ENCODE data around the gene ATP1B2. TPM values are rescaled to one million over a fixed set of nuclear protein-coding genes. Genes with fewer than 3 reads are reported as not detected.

Gene ATP1B2
- total and polyA plus RNA-seq, 2 of the 8 experiments (the other 6 are each of a cell fraction or from before 2014, with no cell fraction given): 9.1 to 21.0 TPM

DNA sequence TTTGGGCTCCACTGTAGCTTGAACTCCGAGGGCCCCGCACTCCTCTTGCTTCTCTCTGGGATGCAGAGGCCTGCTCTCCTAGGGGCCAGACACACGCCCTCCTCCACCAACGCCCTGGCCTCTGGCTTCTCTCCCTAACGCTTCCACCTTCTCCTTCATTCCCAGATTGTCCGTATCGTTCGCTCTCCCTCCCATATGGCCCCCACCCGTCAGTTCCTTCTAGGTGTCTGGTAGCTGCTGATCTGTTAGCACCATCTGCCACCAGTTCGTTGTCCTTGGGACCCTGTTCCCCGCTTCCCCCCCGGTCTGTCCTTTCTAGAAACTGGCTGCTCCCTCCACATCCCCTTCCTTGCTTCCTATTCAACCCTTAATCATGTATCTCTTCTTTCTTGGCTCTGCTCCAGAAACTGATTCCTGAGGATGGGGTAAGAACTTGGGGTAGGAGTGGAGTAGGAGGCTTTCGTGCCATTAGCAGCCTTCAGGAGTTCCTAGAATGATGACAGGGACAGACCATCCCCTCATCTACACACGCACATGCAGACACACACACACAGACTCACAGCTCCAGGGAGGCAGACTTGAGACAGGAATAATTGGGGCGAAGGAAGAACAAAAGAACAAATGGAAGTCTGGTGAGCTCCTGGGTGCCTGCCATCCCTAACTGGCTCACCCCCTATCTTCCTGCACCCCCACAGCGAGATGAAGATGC is 4.3 kb downstream of the ATP1B2 start (continued):
- TF ChIP-seq RFX5 (IDR thresholded peaks at IDR 0.05; ENCODE audit: borderline replicate concordance, low read depth, low read length) (no peak), TAF1 (IDR thresholded peaks at IDR 0.05; ENCODE audit: low read depth, low read length) (no peak), JUN (IDR thresholded peaks at IDR 0.05; ENCODE audit: low read depth, low read length) (no peak), KDM5A (IDR thresholded peaks at IDR 0.05; ENCODE audit: low read length) (no peak), TEAD4 (IDR thresholded peaks at IDR 0.05; ENCODE audit: low read depth, low read length) (no peak), MAFK (IDR thresholded peaks at IDR 0.05; ENCODE audit: low read depth, low read length) (no peak), SP4 (IDR thresholded peaks at IDR 0.05; ENCODE audit: low read length) (no peak), BACH1 (IDR thresholded peaks at IDR 0.05; ENCODE audit: low read length) (no peak)

Data from H1 (cell line).